ENCODE measurements around the gene CYBRD1.

CYBRD1 gene

GRCh38 chr2:171602352-171602751 is 80.1 kb downstream of the CYBRD1 start:
- no peak for DNase-seq (ENCODE audit: low spot score)

Measured in CD4-positive, alpha-beta T cell treated with Interleukin-15 for 4 hours (primary cell).